HG02938 (cell line): Measurements from ENCODE around the gene GNAO1.

ENCODE experiments used
- ATAC-seq: cut with Tn5 transposase; IDR thresholded peaks from one replicate; pipeline ENCODE4 v1.9.1; 2021; ENCODE audit warnings: mild to moderate bottlenecking, moderate library complexity; ENCODE audit not compliant: unreplicated experiment

GNAO1 gene

GRCh38 chr16:56191156-56191815 is at the start of gene GNAO1:
Gene GNAO1 (plus strand): TSS chr16:56191489. CDS start chr16:56192236, 747 bp downstream.
- ATAC-seq: no peak

GRCh38 chr16:56143666-56144065 is 47.6 kb upstream of the GNAO1 start:
- ATAC-seq: no peak

GRCh38 chr16:56145369-56145768 is 45.9 kb upstream of the GNAO1 start:
- ATAC-seq: no peak

GRCh38 chr16:56151621-56152020 is 39.7 kb upstream of the GNAO1 start:
- no peak for ATAC-seq

- ATAC-seq: no peak
These were observed 29.6 kb upstream of the GNAO1 start for GRCh38 chr16:56161658-56162057.

GRCh38 chr16:56163089-56163488 is 28.2 kb upstream of the GNAO1 start:
- no peak for ATAC-seq

- ATAC-seq: peak; percentile 89
These were observed 27.4 kb upstream of the GNAO1 start for GRCh38 chr16:56163938-56164337.

- no peak for ATAC-seq
These were observed 26.7 kb upstream of the GNAO1 start for GRCh38 chr16:56164636-56165035.

- no peak for ATAC-seq
These were observed 16.9 kb upstream of the GNAO1 start for GRCh38 chr16:56174411-56174810.

- no peak for ATAC-seq
These were observed 9.9 kb upstream of the GNAO1 start for GRCh38 chr16:56181401-56181800.

GRCh38 chr16:56183266-56183665 is 8.0 kb upstream of the GNAO1 start:
- ATAC-seq: no peak

GRCh38 chr16:56190048-56190676 is 1.1 kb upstream of the GNAO1 start:
- ATAC-seq: no peak

- no peak for ATAC-seq
These were observed 573 bp upstream of the GNAO1 start for GRCh38 chr16:56190677-56191155.

GRCh38 chr16:56191835-56192634 is 746 bp downstream of the GNAO1 start:
- ATAC-seq: no peak

GRCh38 chr16:56192635-56192945 is 1.3 kb downstream of the GNAO1 start:
- no peak for ATAC-seq

GRCh38 chr16:56192986-56193945 is 2.0 kb downstream of the GNAO1 start:
- no peak for ATAC-seq

GRCh38 chr16:56193951-56194726 is 2.9 kb downstream of the GNAO1 start:
- no peak for ATAC-seq

- ATAC-seq: no peak
These were observed 3.9 kb downstream of the GNAO1 start for GRCh38 chr16:56195151-56195550.

- ATAC-seq: no peak
These were observed 5.1 kb downstream of the GNAO1 start for GRCh38 chr16:56196381-56196780.
